ENCODE results near the gene ELMO3. TPM values are rescaled to one million over a fixed set of nuclear protein-coding genes. Genes with fewer than 3 reads are reported as not detected.
A peak's percentile ranks its signal among the peaks of the same experiment; 100 is the strongest.

Gene ELMO3
- total RNA-seq, 1 experiment from 2014 or later, result 2.0 TPM

GRCh38 chr16:67229906-67230808 lies 31.2 kb downstream of the ELMO3 start:
- ATAC-seq (no peak), DNase-seq (ENCODE audit: low read depth, low spot score) (no peak)
- TF ChIP-seq TCF7L2 (IDR thresholded peaks at IDR 0.05; ENCODE audit: low read depth, low read length), result no peak
- no peak for TF ChIP-seq POLR2AphosphoS5 (IDR thresholded peaks at IDR 0.05; ENCODE audit: low read depth, low read length)
- no peak for TF ChIP-seq REST (IDR thresholded peaks at IDR 0.05; ENCODE audit: insufficient read depth in 1 of 2, low read depth in 2 of 2, low read length in 1 of 2)
- no peak for TF ChIP-seq CTCF (IDR thresholded peaks at IDR 0.05)
- no peak for TF ChIP-seq SIN3A (IDR thresholded peaks at IDR 0.05; ENCODE audit: borderline replicate concordance, insufficient read depth, low read depth, low read length)
- H3K27ac ChIP-seq (ENCODE audit: low read length), result no peak overlapping the region
- ChIA-PET POLR2A (no interaction called here), CTCF (no interaction called here)
- peaks cover 4% of the 10 kb centered on the region; the same call in 1 of the 2 replicates for H3K4me1 ChIP-seq (ENCODE audit: control insufficient read depth, insufficient read depth, low read length)
- no peaks in the 10 kb centered on the region for H3K27me3 ChIP-seq (ENCODE audit: control insufficient read depth, insufficient read depth, low read length)
- BruUV-seq (replicated peaks), result no TSS peak
- H3K9me3 ChIP-seq (ENCODE audit: control insufficient read depth, insufficient read depth, low read depth, low read length), result no peaks in the 10 kb centered on the region
- H3K4me3 ChIP-seq (ENCODE audit: low read depth in 2 of 2, low read length in 2 of 2), result no peak overlapping the region
- intact Hi-C loops (cut with micrococcal nuclease; ENCODE audit: unreplicated experiment) (no loop called here), in situ Hi-C loops (cut with HindIII; ENCODE audit: low pct_unique_long_range_greater_than_20kb, low sequenced_read_pairs) (no loop called here)
- H3K36me3 ChIP-seq (ENCODE audit: control insufficient read depth, insufficient read depth, low read length), result peaks cover 5% of the 10 kb centered on the region; the same call in 1 of the 2 replicates

- POLR2A ChIA-PET, result interaction anchor here (0.6 kb wide), 1 partner anchor 9 kb away, joined by 3 read pairs; no protein-coding TSS in a partner anchor
- CTCF ChIA-PET, result no interaction called here
- Histone ChIP-seq H3K36me3 (ENCODE audit: control insufficient read depth, insufficient read depth, low read length) (peaks cover 5% of the 10 kb centered on the region; the same call in 1 of the 2 replicates), H3K4me3 (ENCODE audit: low read depth in 2 of 2, low read length in 2 of 2) (no peak overlapping the region), H3K9me3 (ENCODE audit: control insufficient read depth, insufficient read depth, low read depth, low read length) (no peaks in the 10 kb centered on the region), H3K4me1 (ENCODE audit: control insufficient read depth, insufficient read depth, low read length) (peaks cover 4% of the 10 kb centered on the region; the same call in 1 of the 2 replicates), H3K27me3 (ENCODE audit: control insufficient read depth, insufficient read depth, low read length) (no peaks in the 10 kb centered on the region), H3K27ac (ENCODE audit: low read length) (no peak overlapping the region)
- DNase-seq (ENCODE audit: low read depth, low spot score) (no peak), ATAC-seq (no peak)
- intact Hi-C loops (cut with micrococcal nuclease; ENCODE audit: unreplicated experiment), result no loop called here
- in situ Hi-C loops (cut with HindIII; ENCODE audit: low pct_unique_long_range_greater_than_20kb, low sequenced_read_pairs), result no loop called here
- TF ChIP-seq POLR2AphosphoS5 (IDR thresholded peaks at IDR 0.05; ENCODE audit: low read depth, low read length) (0 out of 2 replicates have a peak, but pooled peaks have one; percentile 34), REST (IDR thresholded peaks at IDR 0.05; ENCODE audit: insufficient read depth in 1 of 2, low read depth in 2 of 2, low read length in 1 of 2) (no peak)
- BruUV-seq (replicated peaks), result no TSS peak
Observed at GRCh38 chr16:67230809-67231660, 32.1 kb downstream of the ELMO3 start.
